Measurements from ENCODE around the gene ST3GAL4. TPM values are rescaled to one million over a fixed set of nuclear protein-coding genes. Genes with fewer than 3 reads are reported as not detected.

The ST3GAL4 gene
- total and polyA plus RNA-seq, 9 donors = 25.2 to 34.4 (median 28.8) TPM

GRCh38 chr11:126421271-126421671, 65.8 kb downstream of the ST3GAL4 start:
- peak; percentile 62 for DNase-seq
- H3K36me3 ChIP-seq (ENCODE audit: control insufficient read depth, insufficient read depth, low read length) = peaks cover 3% of the 10 kb centered on the region
- H3K9me3 ChIP-seq (replicated peaks; ENCODE audit: control insufficient read depth, low read depth, low read length) = no peaks in the 10 kb centered on the region
- H3K4me1 ChIP-seq (ENCODE audit: control insufficient read depth, insufficient read depth, low read length) = peaks cover 39% of the 10 kb centered on the region
- no peaks in the 10 kb centered on the region for H3K27me3 ChIP-seq (ENCODE audit: control insufficient read depth, insufficient read depth, low read length)
- H3K4me3 ChIP-seq (ENCODE audit: low read length) = no peak overlapping the region
- 51% methylated on average over 11 of the region's 13 CpGs for WGBS (ENCODE audit: insufficient coverage)
- no peak overlapping the region for H3K27ac ChIP-seq (ENCODE audit: low read length)

- Histone ChIP-seq H3K9me3 (replicated peaks; ENCODE audit: control insufficient read depth, low read depth, low read length) (no peaks in the 10 kb centered on the region), H3K27me3 (ENCODE audit: control insufficient read depth, insufficient read depth, low read length) (no peaks in the 10 kb centered on the region), H3K27ac (ENCODE audit: low read length) (no peak overlapping the region), H3K4me3 (ENCODE audit: low read length) (no peak overlapping the region), H3K4me1 (ENCODE audit: control insufficient read depth, insufficient read depth, low read length) (peaks cover 39% of the 10 kb centered on the region), H3K36me3 (ENCODE audit: control insufficient read depth, insufficient read depth, low read length) (peaks cover 3% of the 10 kb centered on the region)
- DNase-seq = no peak
- 94% methylated on average over 2 of the region's 2 CpGs for WGBS (ENCODE audit: insufficient coverage)
Observed at GRCh38 chr11:126422446-126422845, 67.0 kb downstream of the ST3GAL4 start.

GRCh38 chr11:126423154-126423553, 67.7 kb downstream of the ST3GAL4 start:
- Histone ChIP-seq H3K27me3 (ENCODE audit: control insufficient read depth, insufficient read depth, low read length) (no peaks in the 10 kb centered on the region), H3K4me1 (ENCODE audit: control insufficient read depth, insufficient read depth, low read length) (peaks cover 47% of the 10 kb centered on the region), H3K4me3 (ENCODE audit: low read length) (no peak overlapping the region), H3K27ac (ENCODE audit: low read length) (no peak overlapping the region), H3K36me3 (ENCODE audit: control insufficient read depth, insufficient read depth, low read length) (peaks cover 3% of the 10 kb centered on the region), H3K9me3 (replicated peaks; ENCODE audit: control insufficient read depth, low read depth, low read length) (no peaks in the 10 kb centered on the region)
- WGBS (ENCODE audit: insufficient coverage) = no CpG with 5 or more reads among the region's 2 CpGs
- no peak for DNase-seq

- no peaks in the 10 kb centered on the region for H3K27me3 ChIP-seq (ENCODE audit: control insufficient read depth, insufficient read depth, low read length)
- H3K4me3 ChIP-seq (ENCODE audit: low read length) = no peak overlapping the region
- H3K4me1 ChIP-seq (ENCODE audit: control insufficient read depth, insufficient read depth, low read length) = peaks cover 47% of the 10 kb centered on the region
- WGBS (ENCODE audit: insufficient coverage) = 70% methylated on average over 2 of the region's 11 CpGs
- DNase-seq = no peak
- H3K27ac ChIP-seq (ENCODE audit: low read length) = no peak overlapping the region
- peaks cover 3% of the 10 kb centered on the region for H3K36me3 ChIP-seq (ENCODE audit: control insufficient read depth, insufficient read depth, low read length)
- H3K9me3 ChIP-seq (replicated peaks; ENCODE audit: control insufficient read depth, low read depth, low read length) = no peaks in the 10 kb centered on the region
Observed at GRCh38 chr11:126423743-126424142, 68.3 kb downstream of the ST3GAL4 start.

- no peak overlapping the region for H3K27ac ChIP-seq (ENCODE audit: low read length)
- peaks cover 47% of the 10 kb centered on the region for H3K4me1 ChIP-seq (ENCODE audit: control insufficient read depth, insufficient read depth, low read length)
- WGBS (ENCODE audit: insufficient coverage) = 67% methylated on average over 30 of the region's 30 CpGs
- peaks cover 3% of the 10 kb centered on the region for H3K36me3 ChIP-seq (ENCODE audit: control insufficient read depth, insufficient read depth, low read length)
- DNase-seq = no peak
- H3K9me3 ChIP-seq (replicated peaks; ENCODE audit: control insufficient read depth, low read depth, low read length) = no peaks in the 10 kb centered on the region
- no peak overlapping the region for H3K4me3 ChIP-seq (ENCODE audit: low read length)
- H3K27me3 ChIP-seq (ENCODE audit: control insufficient read depth, insufficient read depth, low read length) = no peaks in the 10 kb centered on the region
Observed at GRCh38 chr11:126424471-126425039, 69.1 kb downstream of the ST3GAL4 start.

- peaks cover 40% of the 10 kb centered on the region for H3K4me1 ChIP-seq (ENCODE audit: control insufficient read depth, insufficient read depth, low read length)
- H3K4me3 ChIP-seq (ENCODE audit: low read length) = no peak overlapping the region
- H3K27me3 ChIP-seq (ENCODE audit: control insufficient read depth, insufficient read depth, low read length) = no peaks in the 10 kb centered on the region
- peaks cover 3% of the 10 kb centered on the region for H3K36me3 ChIP-seq (ENCODE audit: control insufficient read depth, insufficient read depth, low read length)
- DNase-seq = no peak
- H3K27ac ChIP-seq (ENCODE audit: low read length) = no peak overlapping the region
- WGBS (ENCODE audit: insufficient coverage) = 100% methylated on average over 2 of the region's 3 CpGs
- H3K9me3 ChIP-seq (replicated peaks; ENCODE audit: control insufficient read depth, low read depth, low read length) = no peaks in the 10 kb centered on the region
Observed at GRCh38 chr11:126426106-126426505, 70.6 kb downstream of the ST3GAL4 start.

GRCh38 chr11:126426820-126427749, 71.6 kb downstream of the ST3GAL4 start:
- no peak overlapping the region for H3K4me3 ChIP-seq (ENCODE audit: low read length)
- WGBS (ENCODE audit: insufficient coverage) = 36% methylated on average over 7 of the region's 14 CpGs
- peak; percentile 46 for DNase-seq
- no peaks in the 10 kb centered on the region for H3K27me3 ChIP-seq (ENCODE audit: control insufficient read depth, insufficient read depth, low read length)
- H3K9me3 ChIP-seq (replicated peaks; ENCODE audit: control insufficient read depth, low read depth, low read length) = no peaks in the 10 kb centered on the region
- peak overlapping the region; percentile 38 for H3K27ac ChIP-seq (ENCODE audit: low read length)
- peaks cover 39% of the 10 kb centered on the region for H3K4me1 ChIP-seq (ENCODE audit: control insufficient read depth, insufficient read depth, low read length)
- H3K36me3 ChIP-seq (ENCODE audit: control insufficient read depth, insufficient read depth, low read length) = peaks cover 3% of the 10 kb centered on the region

- WGBS (ENCODE audit: insufficient coverage) = 87% methylated on average over 6 of the region's 10 CpGs
- no peaks in the 10 kb centered on the region for H3K9me3 ChIP-seq (replicated peaks; ENCODE audit: control insufficient read depth, low read depth, low read length)
- peaks cover 41% of the 10 kb centered on the region for H3K4me1 ChIP-seq (ENCODE audit: control insufficient read depth, insufficient read depth, low read length)
- no peaks in the 10 kb centered on the region for H3K36me3 ChIP-seq (ENCODE audit: control insufficient read depth, insufficient read depth, low read length)
- no peaks in the 10 kb centered on the region for H3K27me3 ChIP-seq (ENCODE audit: control insufficient read depth, insufficient read depth, low read length)
- H3K4me3 ChIP-seq (ENCODE audit: low read length) = no peak overlapping the region
- DNase-seq = no peak
- no peak overlapping the region for H3K27ac ChIP-seq (ENCODE audit: low read length)
Observed at GRCh38 chr11:126430581-126431335, 75.3 kb downstream of the ST3GAL4 start.

GRCh38 chr11:126431401-126432064, 76.0 kb downstream of the ST3GAL4 start:
- no peaks in the 10 kb centered on the region for H3K27me3 ChIP-seq (ENCODE audit: control insufficient read depth, insufficient read depth, low read length)
- H3K36me3 ChIP-seq (ENCODE audit: control insufficient read depth, insufficient read depth, low read length) = no peaks in the 10 kb centered on the region
- H3K4me1 ChIP-seq (ENCODE audit: control insufficient read depth, insufficient read depth, low read length) = peaks cover 40% of the 10 kb centered on the region
- DNase-seq = no peak
- WGBS (ENCODE audit: insufficient coverage) = 78% methylated on average over 21 of the region's 23 CpGs
- no peak overlapping the region for H3K4me3 ChIP-seq (ENCODE audit: low read length)
- no peaks in the 10 kb centered on the region for H3K9me3 ChIP-seq (replicated peaks; ENCODE audit: control insufficient read depth, low read depth, low read length)
- H3K27ac ChIP-seq (ENCODE audit: low read length) = no peak overlapping the region
